A549 (cell line): Measurements from ENCODE around the gene TRIM54.

ENCODE experiments used
- CTCF ChIP-seq: fragments of >200 bp; sonication (Bioruptor Twin); formaldehyde crosslinking; IDR thresholded peaks from 3 replicates; pipeline ENCODE4 v1.5.1; 2016
- ELK1 ChIP-seq: fragments of 150-350 bp; IDR thresholded peaks from 2 replicates; pipeline ENCODE4 v1.6.1; 2014; ENCODE audit warnings: low read depth, mild to moderate bottlenecking, low read length
- FOSB ChIP-seq: fragments of 250-450 bp; sonication (Bioruptor Pico); IDR thresholded peaks from 2 replicates; pipeline ENCODE4 v1.5.0; 2020; ENCODE audit warnings: mild to moderate bottlenecking, moderate library complexity
- RAD21 ChIP-seq, 2 experiments: fragments of >200 bp in 1 of 2; sonication (Bioruptor Twin) in 1 of 2; formaldehyde crosslinking in 1 of 2; IDR thresholded peaks in 1 of 2; conservative IDR thresholded peaks in 1 of 2; 2 replicates in 1 of 2; 3 replicates in 1 of 2; pipeline ENCODE4 v1.6.1; 2012 to 2018; ENCODE audit warnings: inconsistent platforms in 1 of 2
- RFX5 ChIP-seq: fragments of 450-650 bp; IDR thresholded peaks from 2 replicates; pipeline ENCODE4 v1.7.1; 2014; ENCODE audit warnings: antibody characterized with exemption, mild to moderate bottlenecking, moderate library complexity
- USF2 ChIP-seq: fragments of 450-650 bp; IDR thresholded peaks from 2 replicates; pipeline ENCODE4 v1.6.1; 2014; ENCODE audit warnings: antibody characterized with exemption
- ZC3H11A ChIP-seq: fragments of 450-650 bp; IDR thresholded peaks from 2 replicates; pipeline ENCODE4 v1.6.1; 2014; ENCODE audit warnings: antibody characterized with exemption, mild to moderate bottlenecking
- TF ChIP-seq, protein P1 (sequence below): IDR thresholded peaks from 2 replicates; pipeline ENCODE4 v1.6.1; 2012

DNA sequence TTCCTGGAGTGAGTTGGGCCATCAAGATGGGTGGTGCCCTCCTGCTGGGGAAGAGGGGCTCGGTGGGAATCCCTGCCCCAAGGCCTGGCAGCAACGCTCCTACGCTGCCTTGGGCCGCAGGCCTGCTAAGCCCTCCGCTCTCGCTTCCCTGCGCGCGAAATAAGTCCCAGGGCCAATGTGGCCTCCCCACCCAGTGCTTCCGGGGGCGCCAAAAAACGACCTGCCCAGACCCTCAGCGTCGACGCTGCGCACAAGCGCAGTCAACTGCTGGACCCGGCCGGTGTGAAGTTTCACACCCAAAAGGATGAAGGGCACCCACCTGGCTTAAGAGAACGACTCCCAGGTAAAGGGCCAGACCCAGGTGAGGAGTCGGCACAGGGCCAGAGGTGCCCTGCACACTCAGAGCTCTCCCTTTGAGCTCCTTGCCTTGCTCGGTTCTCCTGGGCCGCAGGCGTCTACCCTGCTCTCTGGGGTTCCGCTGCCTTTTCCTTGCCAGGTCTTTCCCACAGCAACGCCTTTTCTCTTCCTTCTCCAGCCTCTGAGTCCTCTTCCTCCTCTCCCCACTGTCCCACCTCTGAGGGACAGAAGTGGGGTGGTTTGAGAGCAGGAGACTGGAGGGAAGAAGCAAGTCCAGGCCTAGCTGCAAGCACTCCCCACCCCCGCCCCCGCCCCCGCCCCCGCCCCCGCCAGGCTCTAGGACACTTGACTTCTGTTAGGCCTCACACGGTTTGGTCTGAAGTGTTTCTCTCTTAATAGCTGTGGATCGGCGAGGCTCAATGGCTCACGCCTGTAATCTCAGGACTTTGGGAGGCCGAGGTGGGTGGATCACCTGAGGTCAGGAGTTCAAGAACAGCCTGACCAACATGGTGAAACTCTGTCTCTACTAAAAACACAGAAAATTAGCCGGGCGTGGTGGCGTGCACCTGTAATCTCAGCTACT lies 6.7 kb upstream of the TRIM54 start, which contains the start of gene DNAJC5G:
- TF ChIP-seq CTCF, result no peak
- TF ChIP-seq, protein P1, sequence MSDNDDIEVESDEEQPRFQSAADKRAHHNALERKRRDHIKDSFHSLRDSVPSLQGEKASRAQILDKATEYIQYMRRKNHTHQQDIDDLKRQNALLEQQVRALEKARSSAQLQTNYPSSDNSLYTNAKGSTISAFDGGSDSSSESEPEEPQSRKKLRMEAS, result no peak
- TF ChIP-seq USF2, result no peak
- no peak for TF ChIP-seq RFX5
- no peak for TF ChIP-seq RAD21 (conservative IDR thresholded peaks at IDR 0.05 in 1 of 2, IDR thresholded peaks at IDR 0.05 in 1 of 2)
- TF ChIP-seq ZC3H11A, result no peak
- TF ChIP-seq FOSB (CRISPR knock-in tag), result no peak
- no peak for TF ChIP-seq ELK1
